MM.1S (cell line): ENCODE results near the gene XCR1.

Source experiments
- EZH2 ChIP-seq: fragments of 300-600 bp; sonication (generic); optimal IDR thresholded peaks from 2 replicates; pipeline ENCODE3; 2017; ENCODE audit warnings: low read depth, mild to moderate bottlenecking, antibody characterized with exemption, low read length, mixed read lengths
- EZH2phosphoT487 ChIP-seq: fragments of 300-600 bp; sonication (generic); IDR thresholded peaks from 2 replicates; pipeline ENCODE4 v1.6.1; 2018; ENCODE audit warnings: antibody characterized with exemption, low read length
- TF ChIP-seq, protein P1 (sequence below): fragments of 300-600 bp; sonication (generic); IDR thresholded peaks from 2 replicates; pipeline ENCODE4 v1.5.1; 2016; ENCODE audit warnings: antibody characterized with exemption, low read length, mixed read lengths

DNA sequence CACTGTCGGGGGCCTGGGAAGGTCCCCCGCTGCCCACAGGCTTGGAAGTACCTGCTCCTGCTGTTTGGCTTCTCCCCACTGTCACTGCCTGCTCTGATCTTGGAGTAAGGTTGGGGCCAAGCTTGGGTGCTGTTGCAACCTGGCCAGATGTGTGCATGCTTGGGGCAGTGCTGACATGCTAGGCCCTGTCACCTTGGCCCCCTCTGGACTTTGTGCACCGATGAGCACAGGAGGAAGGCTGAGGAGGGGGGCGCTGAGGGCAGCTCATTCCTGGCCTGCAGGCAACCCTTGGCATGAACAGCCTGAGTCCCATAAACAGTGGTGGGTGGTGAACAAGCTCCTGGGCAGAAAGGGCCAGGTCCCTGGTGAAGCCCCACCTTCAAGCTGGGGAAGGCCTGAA is 4.0 kb upstream of the XCR1 start:
- TF ChIP-seq, protein P1, sequence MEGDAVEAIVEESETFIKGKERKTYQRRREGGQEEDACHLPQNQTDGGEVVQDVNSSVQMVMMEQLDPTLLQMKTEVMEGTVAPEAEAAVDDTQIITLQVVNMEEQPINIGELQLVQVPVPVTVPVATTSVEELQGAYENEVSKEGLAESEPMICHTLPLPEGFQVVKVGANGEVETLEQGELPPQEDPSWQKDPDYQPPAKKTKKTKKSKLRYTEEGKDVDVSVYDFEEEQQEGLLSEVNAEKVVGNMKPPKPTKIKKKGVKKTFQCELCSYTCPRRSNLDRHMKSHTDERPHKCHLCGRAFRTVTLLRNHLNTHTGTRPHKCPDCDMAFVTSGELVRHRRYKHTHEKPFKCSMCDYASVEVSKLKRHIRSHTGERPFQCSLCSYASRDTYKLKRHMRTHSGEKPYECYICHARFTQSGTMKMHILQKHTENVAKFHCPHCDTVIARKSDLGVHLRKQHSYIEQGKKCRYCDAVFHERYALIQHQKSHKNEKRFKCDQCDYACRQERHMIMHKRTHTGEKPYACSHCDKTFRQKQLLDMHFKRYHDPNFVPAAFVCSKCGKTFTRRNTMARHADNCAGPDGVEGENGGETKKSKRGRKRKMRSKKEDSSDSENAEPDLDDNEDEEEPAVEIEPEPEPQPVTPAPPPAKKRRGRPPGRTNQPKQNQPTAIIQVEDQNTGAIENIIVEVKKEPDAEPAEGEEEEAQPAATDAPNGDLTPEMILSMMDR: no peak
- no peak for TF ChIP-seq EZH2
- no peak for TF ChIP-seq EZH2phosphoT487
